K562 (cell line): ENCODE data around the gene NPHS2. TPM values are rescaled to one million over a fixed set of nuclear protein-coding genes. Genes with fewer than 3 reads are reported as not detected.

Experiments
- ATAC-seq: fragments of 200-7000 bp; cut with Tn5 transposase; 3 replicates; pipeline ENCODE4 v1.9.1; 2020; ENCODE audit warnings: moderate library complexity
- BruUV-seq: library from RNA; stranded (reverse); fragments of 400-500 nt; replicated peaks from 2 replicates; lab custom pipeline; 2021; lab: Mats Ljungman, UMichigan
- CTCF ChIA-PET: fragments of 300-600 bp; formaldehyde crosslinking; extraction: SDS; loops from one replicate; lab custom pipeline; 2021; ENCODE audit warnings: low intra/inter-chr PET ratio; lab: Yijun Ruan, JAX
- POLR2A ChIA-PET: fragments of 300-600, 350-650 bp; sonication (Branson Sonifier 250); formaldehyde crosslinking; extraction: SDS; loops from one replicate; lab custom pipeline; 2021; ENCODE audit warnings: antibody characterized with exemption, inconsistent platforms; lab: Yijun Ruan, JAX
- DNase-seq, 4 experiments: peaks; one replicate each; pipeline versions ENCODE4 v3.0.0 to v3.0.0-alpha.2; 2011 to 2018; ENCODE audit warnings: low spot score in 3 of 4, mixed read lengths in 3 of 4; ENCODE audit errors: extremely low read depth in 1 of 4
- FAIRE-seq: peaks from 2 replicates; lab custom pipeline; 2011; peaks lifted over from hg19 to GRCh38; lab: Jason Lieb, UNC
- H2AFZ ChIP-seq: 2 replicates; pipeline ENCODE4 v1.6.0; 2011; ENCODE audit warnings: low read depth, low read length, control low read depth, inconsistent platforms
- H3K27ac ChIP-seq: fragments of 200-600 bp; 3 replicates; pipeline ENCODE4 v1.8.0; 2011; ENCODE audit warnings: low read depth, mild to moderate bottlenecking, control low read depth, inconsistent platforms, low read length, moderate library complexity, mixed read lengths; ENCODE audit errors: extremely low read depth
- H3K27me3 ChIP-seq, 2 experiments: fragments of 300-600 bp in 1 of 2; 2 replicates in 1 of 2; 3 replicates in 1 of 2; pipeline versions ENCODE4 v1.6.0 to v1.8.0; 2011; ENCODE audit warnings: inconsistent platforms in 2 of 2, low read length in 2 of 2, mild to moderate bottlenecking in 1 of 2, mixed read lengths in 1 of 2, moderate library complexity in 1 of 2; ENCODE audit not compliant: control insufficient read depth in 2 of 2, insufficient read depth in 2 of 2
- H3K36me3 ChIP-seq: fragments of 300-600 bp; 3 replicates; pipeline ENCODE4 v1.8.0; 2011; ENCODE audit warnings: mild to moderate bottlenecking, low read length, inconsistent platforms; ENCODE audit not compliant: control insufficient read depth, insufficient read depth
- H3K4me1 ChIP-seq, 2 experiments: fragments of 200-600 bp in 1 of 2; replicated peaks in 1 of 2; 2 replicates in 1 of 2; 3 replicates in 1 of 2; pipeline versions ENCODE4 v1.5.1 to v1.8.0; 2011; ENCODE audit warnings: inconsistent platforms in 2 of 2, low read length in 2 of 2, mild to moderate bottlenecking in 1 of 2, mixed read lengths in 1 of 2, moderate library complexity in 1 of 2; ENCODE audit not compliant: control insufficient read depth in 2 of 2, insufficient read depth in 2 of 2
- H3K4me2 ChIP-seq: 2 replicates; pipeline ENCODE4 v1.6.1; 2011; ENCODE audit warnings: low read length, control low read depth, inconsistent platforms, mixed read lengths; ENCODE audit not compliant: insufficient read depth
- H3K4me3 ChIP-seq: fragments of 200-600 bp; sonication (generic), shearing (Covaris generic); 2 replicates; pipeline ENCODE4 v1.5.1; 2016; ENCODE audit warnings: control low read depth, inconsistent platforms
- H3K79me2 ChIP-seq: fragments of 200-600 bp; 3 replicates; pipeline ENCODE4 v1.8.0; 2011; ENCODE audit warnings: low read length, inconsistent platforms; ENCODE audit not compliant: control insufficient read depth, insufficient read depth
- H3K9ac ChIP-seq, 2 experiments: 2 replicates each; pipeline versions ENCODE4 v1.6.0 to v1.6.1; 2011; ENCODE audit warnings: low read depth in 2 of 2, low read length in 2 of 2, control low read depth in 1 of 2, inconsistent platforms in 1 of 2, mild to moderate bottlenecking in 1 of 2, mixed read lengths in 1 of 2; ENCODE audit not compliant: insufficient read depth in 1 of 2
- H3K9me1 ChIP-seq: one replicate; pipeline ENCODE4 v1.6.0; 2011; ENCODE audit warnings: inconsistent platforms, mild to moderate bottlenecking, low read length, moderate library complexity; ENCODE audit not compliant: control insufficient read depth, insufficient read depth
- H3K9me3 ChIP-seq: replicated peaks from 2 replicates; pipeline ENCODE4 v1.5.1; 2011; ENCODE audit warnings: low read depth, low read length, inconsistent platforms; ENCODE audit not compliant: control insufficient read depth, insufficient read depth
- H4K20me1 ChIP-seq: replicated peaks from 2 replicates; pipeline ENCODE4 v1.6.1; 2011; ENCODE audit warnings: low read length, inconsistent platforms, mixed read lengths; ENCODE audit not compliant: control insufficient read depth, insufficient read depth
- CREB3 ChIP-seq: fragments of 450-650 bp; conservative IDR thresholded peaks from 2 replicates; pipeline ENCODE4 v1.6.1; 2016; ENCODE audit warnings: missing genetic modification characterization, low read depth, mild to moderate bottlenecking, missing compliant biosample characterization, moderate library complexity
- HEY1 ChIP-seq: fragments of 250-450 bp; sonication (Bioruptor Pico); IDR thresholded peaks from 2 replicates; pipeline ENCODE4 v1.5.0; 2020; ENCODE audit warnings: mild to moderate bottlenecking, moderate library complexity, borderline replicate concordance
- IRF9 ChIP-seq: fragments of 450-650 bp; IDR thresholded peaks from 2 replicates; pipeline ENCODE4 v1.6.1; 2016; ENCODE audit warnings: missing biosample characterization, missing genetic modification characterization
- KLF1 ChIP-seq: fragments of 450-650 bp; IDR thresholded peaks from 2 replicates; pipeline ENCODE4 v1.6.1; 2016; ENCODE audit warnings: missing genetic modification characterization, missing compliant biosample characterization
- LEF1 ChIP-seq: fragments of 450-650 bp; IDR thresholded peaks from 2 replicates; pipeline ENCODE4 v1.6.1; 2016; ENCODE audit warnings: mild to moderate bottlenecking
- PCBP1 ChIP-seq: fragments of 200-400 bp; formaldehyde crosslinking; IDR thresholded peaks from 2 replicates; pipeline ENCODE4 v1.6.1; 2018; ENCODE audit warnings: mild to moderate bottlenecking, low read depth, low read length; ENCODE audit not compliant: poor library complexity, severe bottlenecking
- POLR2AphosphoS2 ChIP-seq: IDR thresholded peaks from 2 replicates; pipeline ENCODE4 v1.6.1; 2012; ENCODE audit warnings: low read length, improper control_type of control experiment
- REST ChIP-seq, 2 experiments: fragments of 450-650 bp; formaldehyde crosslinking in 1 of 2; IDR thresholded peaks; 2 replicates each; pipeline versions ENCODE4 v1.4.0 to v1.6.1; 2014 to 2020; ENCODE audit warnings: mild to moderate bottlenecking in 2 of 2, borderline replicate concordance in 1 of 2, low read depth in 1 of 2
- STAT5A ChIP-seq: IDR thresholded peaks from 2 replicates; pipeline ENCODE4 v1.6.1; 2012; ENCODE audit warnings: low read length, inconsistent platforms, borderline replicate concordance
- ZBTB17 ChIP-seq: fragments of 450-650 bp; formaldehyde crosslinking; IDR thresholded peaks from 2 replicates; pipeline ENCODE4 v1.4.0; 2020; ENCODE audit warnings: mild to moderate bottlenecking
- ZNF175 ChIP-seq: fragments of 200-800 bp; sonication (Bioruptor generic); IDR thresholded peaks from 2 replicates; pipeline ENCODE4 v1.6.1; 2016; ENCODE audit warnings: low read depth, mild to moderate bottlenecking, missing genetic modification characterization, missing compliant biosample characterization
- ZNF717 ChIP-seq: fragments of 250-450 bp; sonication (Bioruptor Pico); IDR thresholded peaks from 2 replicates; pipeline ENCODE4 v1.5.0; 2021
- WGBS: fragments of 100-300 bp; shearing (Covaris generic); methylation state at CpG from one replicate; pipeline ENCODE4 v1.1.6; 2016; ENCODE audit warnings: low coverage, mixed read lengths; ENCODE audit not compliant: insufficient coverage; ENCODE audit errors: missing lambda C conversion rate; 5-methylcytosine and 5-hydroxymethylcytosine counted together
- in situ Hi-C: fragments of 300-500 bp; cut with MboI; formaldehyde crosslinking; loops from 4 replicates; pipeline ENCODE4 v1.15.0; 2018; ENCODE audit warnings: inconsistent platforms, mixed read lengths
- intact Hi-C: fragments of 100-400 bp; cut with micrococcal nuclease; formaldehyde crosslinking; loops from 2 replicates; pipeline ENCODE4 v1.14.2; 2022
- polyA plus RNA-seq, 8 experiments: library from polyadenylated mRNA; depleted of rRNA in 4 of 8; stranded (reverse) in 5 of 8; unstranded in 3 of 8; fragments of >200 nt; fragmentation: Nextera tagmentation in 2 of 8; fragmentation: Illumina TruSeq in 1 of 8; extraction: Ambion mirVana in 2 of 8; extraction: Trizol in 1 of 8; gene quantifications; 2 replicates each; pipeline versions ENCODE4 v1.2.1 to v1.2.3, GENCODE V29; 2011 to 2014; ENCODE audit warnings: inconsistent platforms in 1 of 8, missing spikeins in 1 of 8
- total RNA-seq, 7 experiments: library from RNA; depleted of rRNA in 6 of 7; stranded (reverse); fragments of >200 nt in 6 of 7; fragmentation: Illumina TruSeq in 2 of 7; extraction: Trizol in 2 of 7; gene quantifications; 2 replicates each; pipeline versions ENCODE4 v1.2.1 to v1.2.3, GENCODE V29; 2011 to 2021; ENCODE audit warnings: low replicate concordance in 1 of 7

NPHS2 gene
- total and polyA plus RNA-seq, 9 of the 15 experiments (the other 6 are each of a cell fraction or from before 2014, with no cell fraction given): not detected

GRCh38 chr1:179541774-179542173, 34.0 kb downstream of the NPHS2 start (continued):
- no peak for TF ChIP-seq IRF9 (tag)

- H3K4me2 ChIP-seq: no peak overlapping the region
- no peak overlapping the region for H3K27ac ChIP-seq
- BruUV-seq: no TSS peak
- no peaks in the 10 kb centered on the region for H3K9me1 ChIP-seq
- ChIA-PET CTCF (no interaction called here), POLR2A (no interaction called here)
- H3K9me3 ChIP-seq: no peaks in the 10 kb centered on the region
- intact Hi-C loops (no loop called here), in situ Hi-C loops (no loop called here)
- DNase-seq: no peak
- H3K36me3 ChIP-seq: no peaks in the 10 kb centered on the region
- no peak for FAIRE-seq
- H3K9ac ChIP-seq: no peak overlapping the region
- peaks cover 4 to 7% of the 10 kb centered on the region in 2 experiments; a peak in 2 of 5 replicates for H3K27me3 ChIP-seq
- ATAC-seq: no peak
- no peaks in the 10 kb centered on the region for H4K20me1 ChIP-seq
- H3K4me1 ChIP-seq: no peaks in the 10 kb centered on the region
- 0% methylated on average over 1 of the region's 1 CpG for WGBS
- no peak overlapping the region for H3K4me3 ChIP-seq
- no peak overlapping the region for H2AFZ ChIP-seq
- no peaks in the 10 kb centered on the region for H3K79me2 ChIP-seq
- TF ChIP-seq STAT5A: no peak
- no peak for TF ChIP-seq KLF1 (tag)
- no peak for TF ChIP-seq ZNF175 (CRISPR knock-in tag)
- no peak for TF ChIP-seq ZBTB17 (CRISPR knock-in tag)
- TF ChIP-seq LEF1: no peak
- TF ChIP-seq POLR2AphosphoS2: no peak
- no peak for TF ChIP-seq ZNF717
- TF ChIP-seq HEY1 (CRISPR knock-in tag): no peak
- no peak for TF ChIP-seq REST (IDR thresholded peaks at IDR 0.05; ENCODE audit: borderline replicate concordance)
- TF ChIP-seq REST (CRISPR knock-in tag; IDR thresholded peaks at IDR 0.05; ENCODE audit: low read depth): no peak
- TF ChIP-seq CREB3 (tag): no peak
- TF ChIP-seq PCBP1: no peak
Measured at GRCh38 chr1:179530352-179530751, 45.4 kb downstream of the NPHS2 start.
